Activated CD8-positive, alpha-beta memory T cell treated with anti-CD3 and anti-CD28 coated beads, Interleukin-2, amount 10 ng/mL, durations not matched to agents 7 days and 5 days (primary cell): ENCODE results near the gene MTG1. TPM values are rescaled to one million over a fixed set of nuclear protein-coding genes. Genes with fewer than 3 reads are reported as not detected.

Source experiments
- ATAC-seq: fragments of 150-1000 bp; cut with Tn5 transposase; one replicate; pipeline ENCODE4 v1.10.0; 2021; ENCODE audit warnings: moderate library complexity
- CTCF ChIA-PET: fragments of 350-600 bp; sonication (Branson Sonifier 250); formaldehyde crosslinking; loops from one replicate; lab custom pipeline; 2021; ENCODE audit warnings: antibody characterized with exemption; lab: Charles Lee
- DNase-seq: peaks from one replicate; pipeline ENCODE4 v3.0.0-alpha.2; 2020
- H3K27ac Mint-ChIP-seq: one replicate; pipeline ENCODE4 v1.8.0; 2021; ENCODE audit warnings: mild to moderate bottlenecking, mixed read lengths
- H3K27me3 Mint-ChIP-seq: one replicate; pipeline ENCODE4 v1.8.0; 2021; ENCODE audit warnings: mixed read lengths
- H3K36me3 Mint-ChIP-seq: one replicate; pipeline ENCODE4 v1.8.0; 2021; ENCODE audit warnings: mild to moderate bottlenecking, mixed read lengths
- H3K4me1 Mint-ChIP-seq: one replicate; pipeline ENCODE4 v1.8.0; 2021; ENCODE audit warnings: mixed read lengths
- H3K4me3 Mint-ChIP-seq: one replicate; pipeline ENCODE4 v1.8.0; 2021; ENCODE audit warnings: mild to moderate bottlenecking, moderate library complexity, mixed read lengths
- H3K9me3 Mint-ChIP-seq: one replicate; pipeline ENCODE4 v1.8.0; 2022; ENCODE audit warnings: low read depth, mixed read lengths
- total RNA-seq, 2 experiments: library from RNA; stranded (reverse); gene quantifications; one replicate each; pipeline ENCODE4 v1.2.3, GENCODE V29; 2021

Gene MTG1
- total RNA-seq, 2 experiments from 2014 or later, result 56.0 to 64.9 TPM

DNA sequence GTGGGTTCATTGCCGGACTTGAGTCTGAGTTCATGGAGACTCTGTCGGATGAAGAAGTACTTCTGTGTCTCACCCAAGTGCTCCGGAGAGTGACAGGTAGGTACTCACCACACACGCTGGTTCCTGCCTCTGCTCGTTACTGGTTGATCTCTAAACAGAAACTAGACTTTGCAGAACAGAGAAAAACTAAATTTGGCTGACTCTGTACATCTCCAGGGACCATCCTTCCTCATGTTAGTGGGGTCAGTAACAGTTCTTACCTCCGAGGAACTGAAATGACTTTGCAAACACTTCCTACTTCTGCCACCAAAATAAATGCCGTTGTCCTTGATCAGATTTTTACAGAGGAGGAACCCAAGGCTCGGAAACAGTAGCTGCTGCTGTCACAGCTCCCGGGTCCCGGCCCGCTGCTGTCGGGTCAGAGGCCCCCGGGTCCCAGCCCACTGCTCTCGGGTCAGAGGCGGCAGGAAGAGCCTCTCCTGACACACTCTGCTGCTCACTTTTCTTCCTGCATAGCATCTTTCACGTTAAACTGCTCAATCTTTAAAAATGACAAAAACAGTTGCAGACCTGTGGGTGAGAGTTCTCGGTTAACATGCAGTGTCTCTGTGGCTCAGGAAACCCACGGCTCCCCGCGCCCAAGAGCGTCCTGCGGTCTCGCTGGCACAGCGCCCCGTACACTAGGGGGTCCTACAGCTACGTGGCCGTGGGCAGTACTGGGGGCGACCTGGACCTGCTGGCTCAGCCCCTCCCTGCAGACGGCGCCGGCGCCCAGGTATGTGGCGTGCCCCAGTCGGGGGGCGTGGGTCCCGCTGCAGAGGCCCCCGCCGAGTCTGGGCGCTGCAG, 4.8 kb upstream of the MTG1 start:
- H3K4me1 Mint-ChIP-seq, result peaks cover 45% of the 10 kb centered on the region
- no peaks in the 10 kb centered on the region for H3K9me3 Mint-ChIP-seq
- CTCF ChIA-PET, result interaction anchor here (1.0 to 6.0 kb wide), 6 partner anchors 9 to 81 kb away, joined by 3 to 30 read pairs (median 5); no protein-coding TSS in a partner anchor
- ATAC-seq (peak; percentile 59), DNase-seq (peak; percentile 79)
- H3K27me3 Mint-ChIP-seq, result no peaks in the 10 kb centered on the region
- peaks cover 2% of the 10 kb centered on the region for H3K36me3 Mint-ChIP-seq
- H3K4me3 Mint-ChIP-seq, result peak overlapping the region; percentile 71
- H3K27ac Mint-ChIP-seq, result peak overlapping the region; percentile 93

DNA sequence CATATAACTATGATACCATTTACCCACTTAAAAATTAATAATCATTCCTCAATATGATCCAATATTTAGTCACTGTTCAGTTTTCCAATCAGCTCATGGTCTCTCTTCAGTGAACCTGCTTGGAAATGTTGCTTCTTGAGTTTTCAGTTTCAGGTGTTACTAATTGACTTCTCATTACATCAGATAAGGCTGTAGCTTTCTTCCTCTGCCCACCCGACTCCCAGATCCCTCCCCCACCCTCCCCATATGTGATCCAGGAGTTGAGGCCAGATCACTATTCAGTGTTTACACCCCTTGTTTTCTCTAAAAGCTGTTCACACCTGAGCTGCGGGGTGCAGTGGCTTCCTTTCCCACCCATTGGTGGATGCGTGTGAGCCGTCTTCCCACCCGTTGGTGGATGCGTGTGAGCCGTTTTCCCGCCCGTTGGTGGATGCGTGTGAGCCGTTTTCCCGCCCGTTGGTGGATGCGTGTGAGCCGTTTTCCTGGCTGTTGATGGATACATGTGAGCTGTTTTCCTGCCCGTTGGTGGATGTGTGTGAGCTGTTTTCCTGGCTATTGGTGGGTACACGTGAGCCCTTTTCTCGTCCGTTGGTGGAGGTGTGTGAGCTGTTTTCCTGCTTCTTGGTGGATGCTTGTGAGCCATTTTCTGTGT, 3.2 kb upstream of the MTG1 start:
- CTCF ChIA-PET, result interaction anchor here (0.8 to 6.0 kb wide), 8 partner anchors 10 to 83 kb away, joined by 3 to 30 read pairs (median 4); no protein-coding TSS in a partner anchor
- DNase-seq (no peak), ATAC-seq (no peak)
- Mint-ChIP-seq H3K27me3 (no peaks in the 10 kb centered on the region), H3K4me3 (peak overlapping the region; percentile 71), H3K4me1 (peaks cover 55% of the 10 kb centered on the region), H3K27ac (peak overlapping the region; percentile 93), H3K9me3 (no peaks in the 10 kb centered on the region), H3K36me3 (peaks cover 5% of the 10 kb centered on the region)

DNA sequence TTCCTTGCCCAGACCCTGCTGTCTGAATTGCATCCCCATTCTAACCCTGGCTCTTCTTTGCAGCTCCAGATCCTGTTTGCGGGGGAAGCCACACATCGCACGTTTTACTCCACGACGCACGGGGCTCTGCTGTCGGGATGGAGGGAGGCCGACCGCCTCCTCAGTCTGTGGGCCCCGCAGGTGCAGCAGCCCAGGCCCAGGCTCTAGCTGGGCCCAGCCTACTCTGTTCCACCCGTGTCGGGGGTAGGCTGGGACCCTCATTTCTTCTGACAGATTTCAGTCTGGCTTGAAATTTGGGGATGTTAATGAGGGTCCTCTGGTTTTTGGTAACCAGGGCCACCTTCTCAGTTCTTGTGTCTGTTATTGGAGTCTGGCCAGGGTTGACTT, 2.7 kb upstream of the MTG1 start:
- H3K4me1 Mint-ChIP-seq, result peaks cover 57% of the 10 kb centered on the region
- peaks cover 4% of the 10 kb centered on the region for H3K36me3 Mint-ChIP-seq
- ATAC-seq (no peak), DNase-seq (no peak)
- no peaks in the 10 kb centered on the region for H3K27me3 Mint-ChIP-seq
- H3K27ac Mint-ChIP-seq, result peak overlapping the region; percentile 93
- H3K4me3 Mint-ChIP-seq, result peak overlapping the region; percentile 14
- no peaks in the 10 kb centered on the region for H3K9me3 Mint-ChIP-seq
- CTCF ChIA-PET, result interaction anchor here (0.8 to 6.0 kb wide), 3 partner anchors 35 to 83 kb away, joined by 3 to 30 read pairs (median 4); no protein-coding TSS in a partner anchor

DNA sequence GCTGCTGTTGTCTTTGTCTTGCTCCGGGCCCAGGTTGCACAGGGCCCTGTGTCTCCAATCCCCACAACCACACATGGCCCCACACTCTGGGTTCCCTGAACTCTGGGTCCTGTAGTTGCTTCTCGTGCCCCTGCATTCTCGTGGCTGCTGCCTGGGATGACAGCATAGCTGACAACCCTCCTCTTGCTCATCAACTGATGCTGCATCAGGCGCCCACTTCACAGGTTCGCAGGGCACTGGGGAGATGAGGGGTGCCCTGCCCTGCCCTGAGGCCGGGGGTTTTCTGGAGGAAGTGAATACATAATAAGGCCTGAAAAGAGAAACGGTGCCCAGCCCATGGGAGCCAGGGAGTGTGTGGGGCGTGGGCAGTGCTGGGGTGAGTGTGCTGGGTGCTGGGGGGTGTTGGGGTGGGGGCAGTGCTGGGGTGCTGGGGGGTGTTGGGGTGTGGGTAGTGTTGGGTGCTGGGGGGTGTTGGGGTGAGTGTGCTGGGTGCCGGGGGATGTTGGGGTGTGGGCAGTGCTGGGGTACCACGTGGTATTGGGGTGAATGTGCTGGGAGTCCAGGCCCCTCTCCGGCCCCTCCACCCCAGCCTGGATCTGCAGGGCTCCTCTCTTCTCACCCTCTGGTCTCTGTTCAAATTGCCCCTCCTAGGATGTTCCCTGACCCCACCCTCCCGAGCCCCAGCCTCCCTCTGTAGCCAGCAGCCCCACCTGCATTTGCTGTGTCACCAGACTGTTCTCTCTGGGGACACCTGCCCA, 2.0 kb upstream of the MTG1 start:
- ATAC-seq (no peak), DNase-seq (no peak)
- Mint-ChIP-seq H3K36me3 (peaks cover 8% of the 10 kb centered on the region), H3K4me1 (peaks cover 59% of the 10 kb centered on the region), H3K27me3 (no peaks in the 10 kb centered on the region), H3K27ac (peak overlapping the region; percentile 93), H3K9me3 (no peaks in the 10 kb centered on the region), H3K4me3 (no peak overlapping the region)
- CTCF ChIA-PET, result interaction anchor here (1.6 to 6.0 kb wide), 2 partner anchors 62 to 84 kb away, joined by 4 to 30 read pairs; no protein-coding TSS in a partner anchor

DNA sequence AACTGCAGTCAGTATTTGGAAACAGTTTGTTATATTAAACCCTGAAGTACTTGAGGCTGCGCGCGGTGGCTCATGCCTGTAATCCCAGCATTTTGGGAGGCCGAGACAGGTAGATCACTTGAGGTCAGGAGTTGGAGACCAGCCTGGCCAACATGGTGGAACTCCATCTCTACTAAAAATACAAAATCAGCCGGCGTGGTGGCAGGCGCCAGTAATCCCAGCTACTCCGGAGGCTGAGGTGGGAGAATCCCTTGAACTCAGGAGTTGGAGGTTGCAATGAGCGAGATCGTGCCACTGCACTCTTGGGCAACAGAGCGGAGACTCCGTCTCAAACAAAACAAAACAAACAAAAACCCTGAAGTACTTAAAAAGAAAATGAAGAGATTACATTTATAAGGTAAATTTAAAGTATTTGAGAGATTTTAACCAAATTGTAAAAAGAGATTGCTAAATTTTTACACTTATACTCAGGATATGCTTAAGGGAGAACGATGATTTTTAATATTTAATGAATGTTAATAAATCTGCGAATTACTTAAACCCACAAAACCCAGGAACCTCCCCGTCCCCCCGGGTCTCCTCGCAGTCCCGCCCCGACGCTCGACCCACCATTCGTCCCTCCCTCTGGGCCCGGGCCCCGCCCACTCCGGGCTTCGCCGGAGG, 425 bp upstream of the MTG1 start:
- no peak for DNase-seq
- CTCF ChIA-PET, result no interaction called here
- no peaks in the 10 kb centered on the region for H3K9me3 Mint-ChIP-seq
- no peak for ATAC-seq
- H3K27me3 Mint-ChIP-seq, result no peaks in the 10 kb centered on the region
- peak overlapping the region; percentile 86 for H3K4me3 Mint-ChIP-seq
- H3K36me3 Mint-ChIP-seq, result peaks cover 18% of the 10 kb centered on the region
- H3K4me1 Mint-ChIP-seq, result peaks cover 59% of the 10 kb centered on the region
- H3K27ac Mint-ChIP-seq, result peak overlapping the region; percentile 81

DNA sequence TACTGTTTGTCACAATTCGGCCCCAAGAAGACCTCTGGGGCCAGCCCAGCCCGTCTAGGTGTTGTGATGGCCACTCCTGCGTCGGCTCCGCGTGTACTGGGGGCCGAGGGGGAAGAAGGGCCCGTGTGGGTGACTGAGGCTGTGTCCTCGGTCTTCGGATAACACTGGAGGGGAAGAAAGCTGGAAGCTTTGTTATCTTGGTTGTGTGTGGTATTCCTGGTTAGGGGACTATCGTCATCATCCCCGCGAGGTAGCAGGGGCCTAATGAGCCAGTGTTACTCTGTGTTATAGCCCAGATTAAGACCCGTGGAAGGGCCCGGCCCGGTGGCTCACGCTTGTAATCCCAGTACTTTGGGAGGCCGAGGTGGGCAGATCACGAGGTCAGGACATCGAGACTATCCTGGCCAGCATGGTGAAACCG, 854 bp downstream of the MTG1 start:
- Mint-ChIP-seq H3K4me3 (peak overlapping the region; percentile 86), H3K4me1 (peaks cover 55% of the 10 kb centered on the region), H3K9me3 (no peaks in the 10 kb centered on the region), H3K36me3 (peaks cover 28% of the 10 kb centered on the region), H3K27me3 (no peaks in the 10 kb centered on the region), H3K27ac (peak overlapping the region; percentile 89)
- ATAC-seq (no peak), DNase-seq (no peak)
- CTCF ChIA-PET, result no interaction called here

DNA sequence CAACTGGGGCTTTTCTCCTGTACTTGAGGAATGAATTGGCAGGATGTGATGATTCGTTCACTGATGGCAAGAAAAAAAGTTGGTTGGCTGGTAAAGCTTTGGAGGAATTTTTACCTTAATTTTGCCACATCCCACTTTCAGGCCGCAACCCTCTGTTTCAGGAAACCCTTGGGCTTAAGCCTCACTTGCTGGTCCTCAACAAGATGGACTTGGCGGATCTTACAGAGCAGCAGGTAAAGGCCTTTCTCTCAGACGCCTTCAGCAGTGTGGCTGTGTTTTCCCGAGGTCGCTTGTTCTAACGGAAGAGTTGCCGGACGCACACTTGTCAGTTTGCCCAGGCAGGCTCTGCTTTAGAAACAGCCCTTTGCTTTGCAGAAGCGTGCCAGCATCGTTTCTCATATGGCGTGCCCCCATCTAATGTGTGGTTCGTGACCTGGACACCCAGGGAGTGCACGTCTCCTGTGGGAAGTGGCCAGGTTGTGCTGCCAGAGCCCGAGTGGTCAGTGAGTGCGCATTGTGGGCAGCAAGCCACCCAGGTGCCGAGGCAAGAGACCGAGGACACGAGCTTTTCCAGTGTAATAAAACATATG, 2.2 kb downstream of the MTG1 start:
- DNase-seq (no peak), ATAC-seq (no peak)
- Mint-ChIP-seq H3K27me3 (no peaks in the 10 kb centered on the region), H3K4me1 (peaks cover 53% of the 10 kb centered on the region), H3K4me3 (peak overlapping the region; percentile 86), H3K27ac (no peak overlapping the region), H3K9me3 (no peaks in the 10 kb centered on the region), H3K36me3 (peaks cover 33% of the 10 kb centered on the region)
- CTCF ChIA-PET, result no interaction called here

DNA sequence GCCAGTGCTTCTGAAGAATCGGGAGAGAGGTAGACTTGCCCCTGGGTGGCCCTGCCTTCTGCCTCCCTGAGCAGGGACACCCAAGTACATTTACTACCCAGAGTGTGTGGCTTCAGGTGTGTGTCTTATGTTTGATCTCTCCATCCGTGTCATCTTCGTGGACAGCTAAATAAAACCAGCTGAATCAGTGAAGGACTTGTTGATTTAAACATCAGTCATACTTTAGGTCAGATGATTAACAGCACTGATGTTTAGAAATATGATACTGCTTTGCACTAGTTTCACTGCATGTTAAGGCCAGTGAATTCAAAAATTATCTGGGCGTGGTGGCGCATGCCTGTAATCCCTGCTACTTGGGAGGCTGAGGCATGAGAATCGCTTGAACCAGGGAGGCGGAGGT, 4.0 kb downstream of the MTG1 start:
- no peaks in the 10 kb centered on the region for H3K9me3 Mint-ChIP-seq
- CTCF ChIA-PET, result no interaction called here

DNA sequence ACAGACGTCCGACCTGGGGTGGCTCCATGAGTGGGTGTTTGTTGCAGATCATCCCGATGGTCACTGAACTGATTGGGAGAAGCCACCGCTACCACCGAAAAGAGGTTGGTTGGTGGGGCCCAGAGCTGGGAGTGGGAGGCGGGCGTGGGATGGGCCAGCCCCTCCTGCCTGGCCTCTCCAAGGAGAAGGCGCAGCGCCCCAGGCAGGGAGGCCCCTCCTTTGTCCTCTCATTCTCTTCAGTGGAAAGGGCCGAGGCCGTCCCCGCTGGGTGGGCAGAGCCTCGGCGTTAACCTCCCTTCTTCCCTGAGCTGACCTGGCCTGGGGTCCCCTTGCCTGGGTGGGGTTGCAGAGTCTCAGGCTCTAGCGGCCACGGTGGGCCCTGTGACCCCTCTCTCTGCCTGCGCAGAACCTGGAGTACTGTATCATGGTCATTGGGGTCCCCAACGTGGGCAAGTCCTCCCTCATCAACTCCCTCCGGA, 5.2 kb downstream of the MTG1 start:
- Mint-ChIP-seq H3K27ac (no peak overlapping the region), H3K36me3 (peaks cover 49% of the 10 kb centered on the region)

More for the DNA sequence above, 4.0 kb downstream of the MTG1 start:
- Mint-ChIP-seq H3K36me3 (peaks cover 42% of the 10 kb centered on the region), H3K27ac (no peak overlapping the region), H3K4me3 (no peak overlapping the region), H3K4me1 (peaks cover 49% of the 10 kb centered on the region), H3K27me3 (no peaks in the 10 kb centered on the region)
- ATAC-seq (no peak), DNase-seq (no peak)

DNA sequence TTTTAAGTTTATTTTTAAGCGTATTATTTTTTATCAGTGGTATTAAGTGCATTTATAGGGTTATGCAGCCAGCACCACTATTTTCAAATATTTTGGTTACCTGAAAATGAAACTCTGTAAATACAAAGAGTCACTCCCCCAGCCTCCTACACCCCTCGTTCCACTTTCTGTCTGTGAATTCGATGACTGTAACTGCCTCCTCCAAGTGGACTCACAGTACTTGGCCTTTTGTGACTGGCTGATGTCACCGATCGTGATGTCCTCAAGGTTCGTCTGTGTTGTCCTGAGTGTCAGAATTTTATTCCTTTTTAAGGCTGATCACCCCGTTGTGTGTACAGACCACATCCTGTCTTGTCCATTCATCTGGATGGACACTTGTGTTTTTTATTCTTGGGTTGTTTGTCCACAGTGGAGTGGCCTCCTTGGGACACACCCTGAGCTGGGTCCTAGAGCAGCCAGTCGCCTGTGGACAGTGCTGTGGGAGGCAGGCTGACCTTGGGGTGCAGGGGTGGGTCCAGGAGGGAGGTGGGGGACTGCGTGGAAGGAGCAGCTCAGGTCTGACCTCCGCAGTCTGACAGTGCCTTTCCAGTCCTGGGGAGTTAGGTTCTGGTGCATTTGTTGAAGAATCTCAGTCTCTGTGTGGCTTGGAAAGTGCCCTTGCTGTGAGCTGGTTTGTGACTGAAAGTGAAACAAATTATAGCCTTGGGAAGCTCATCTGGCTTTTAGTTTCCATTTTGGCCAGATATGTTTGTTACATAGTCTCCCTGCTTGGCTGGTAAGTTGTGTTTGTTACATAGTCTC, 6.9 kb downstream of the MTG1 start:
- CTCF ChIA-PET, result interaction anchor here (0.6 to 2.2 kb wide), 4 partner anchors 10 to 123 kb away, joined by 3 to 12 read pairs (median 4); no protein-coding TSS in a partner anchor
- Mint-ChIP-seq H3K9me3 (no peaks in the 10 kb centered on the region), H3K36me3 (peaks cover 59% of the 10 kb centered on the region), H3K4me3 (peak overlapping the region; percentile 52), H3K4me1 (peaks cover 45% of the 10 kb centered on the region), H3K27ac (peak overlapping the region; percentile 86), H3K27me3 (no peaks in the 10 kb centered on the region)
- peak; percentile 89 for ATAC-seq
- DNase-seq, result no peak

More for the DNA sequence above, 5.2 kb downstream of the MTG1 start:
- Mint-ChIP-seq H3K27me3 (no peaks in the 10 kb centered on the region), H3K9me3 (no peaks in the 10 kb centered on the region), H3K4me1 (peaks cover 49% of the 10 kb centered on the region), H3K4me3 (no peak overlapping the region)
- CTCF ChIA-PET, result interaction anchor here (0.6 to 0.8 kb wide), 2 partner anchors 17 to 70 kb away, joined by 3 read pairs; no protein-coding TSS in a partner anchor
- DNase-seq, result no peak
- no peak for ATAC-seq

DNA sequence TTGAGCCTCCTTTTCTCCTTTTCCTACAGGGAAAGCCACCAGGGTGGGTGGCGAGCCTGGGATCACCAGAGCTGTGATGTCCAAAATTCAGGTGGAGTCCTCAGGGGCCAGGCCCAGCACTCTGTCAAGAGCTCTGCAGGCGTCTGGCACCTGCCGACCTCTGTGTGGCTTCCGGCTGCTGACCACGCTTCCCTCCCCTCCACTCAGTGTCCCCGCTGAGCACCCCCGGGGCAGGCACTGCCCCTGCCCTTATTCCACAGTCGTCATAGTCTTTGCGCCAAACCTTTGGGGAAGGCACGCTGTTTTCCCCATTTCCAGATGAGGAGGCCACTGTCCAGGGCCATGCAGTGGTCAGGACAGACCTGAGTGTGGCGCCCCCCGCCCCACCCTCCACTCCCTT, 7.5 kb downstream of the MTG1 start:
- Mint-ChIP-seq H3K27me3 (no peaks in the 10 kb centered on the region), H3K4me3 (peak overlapping the region; percentile 52), H3K9me3 (no peaks in the 10 kb centered on the region), H3K4me1 (peaks cover 46% of the 10 kb centered on the region), H3K36me3 (peaks cover 64% of the 10 kb centered on the region), H3K27ac (peak overlapping the region; percentile 86)
- DNase-seq, result no peak
- ATAC-seq, result no peak
- CTCF ChIA-PET, result interaction anchor here (0.8 to 2.2 kb wide), 3 partner anchors 9 to 72 kb away, joined by 3 to 12 read pairs (median 4); no protein-coding TSS in a partner anchor
